ENCODE results near the gene MXI1. TPM values are rescaled to one million over a fixed set of nuclear protein-coding genes. Genes with fewer than 3 reads are reported as not detected.

MXI1 gene
- total RNA-seq, 1 donor from 2014 or later = 31.5 TPM

DNA sequence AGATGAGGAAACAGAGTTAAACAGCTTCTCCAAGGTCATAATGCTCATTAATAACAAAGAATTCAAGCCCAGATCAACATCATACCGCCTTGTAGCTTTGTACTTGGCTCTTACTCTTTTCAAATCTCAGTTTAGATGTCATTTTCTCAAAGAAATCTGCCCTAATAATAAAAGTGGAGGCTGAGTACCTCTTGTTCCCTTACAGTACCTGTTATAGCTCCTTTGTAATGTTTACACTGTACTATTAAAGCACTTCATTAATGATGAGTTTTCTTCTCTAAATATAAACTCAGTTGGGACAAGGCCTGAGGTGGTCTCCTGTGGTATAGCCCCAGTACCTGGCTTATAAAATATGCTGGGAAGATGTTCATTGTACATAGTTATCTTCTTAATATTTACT lies 89.6 kb downstream of the MXI1 start:
- no peak overlapping the region for H3K27ac Mint-ChIP-seq (ENCODE audit: unreplicated experiment)
- FAIRE-seq (peak; percentile 37), DNase-seq (ENCODE audit: low read depth) (no peak)
- no peak overlapping the region for H3K27ac ChIP-seq (ENCODE audit: low read depth, low read length)
- H3K4me3 ChIP-seq (ENCODE audit: insufficient read depth, low read depth, low read length) = no peak overlapping the region
- no peak overlapping the region for H3K4me2 ChIP-seq (ENCODE audit: low read length)
- peaks cover 20% of the 10 kb centered on the region for H3K4me1 Mint-ChIP-seq (ENCODE audit: low read depth, unreplicated experiment)
- H3K27me3 Mint-ChIP-seq (ENCODE audit: low read depth, unreplicated experiment) = no peaks in the 10 kb centered on the region
- peaks cover 42% of the 10 kb centered on the region for H3K79me2 ChIP-seq (ENCODE audit: insufficient read depth, low read length)
- peaks cover 41% of the 10 kb centered on the region for H4K20me1 ChIP-seq (ENCODE audit: insufficient read depth, low read length)
- no peaks in the 10 kb centered on the region for H3K9me3 Mint-ChIP-seq (ENCODE audit: unreplicated experiment)
- no peaks in the 10 kb centered on the region for H3K27me3 ChIP-seq (ENCODE audit: insufficient read depth, low read length)
- peaks cover 11% of the 10 kb centered on the region for H3K36me3 Mint-ChIP-seq (ENCODE audit: low read depth, unreplicated experiment)
- H3K9me3 ChIP-seq (ENCODE audit: insufficient read depth, low read depth, low read length) = no peaks in the 10 kb centered on the region
- H3K4me3 Mint-ChIP-seq (ENCODE audit: unreplicated experiment) = no peak overlapping the region
- no peaks in the 10 kb centered on the region for H3K4me1 ChIP-seq (ENCODE audit: insufficient read depth, low read length)
- H3K36me3 ChIP-seq (ENCODE audit: insufficient read depth, low read length) = peaks cover 84% of the 10 kb centered on the region
- H3K9ac ChIP-seq (ENCODE audit: low read length) = no peak overlapping the region
- TF ChIP-seq, protein P1, sequence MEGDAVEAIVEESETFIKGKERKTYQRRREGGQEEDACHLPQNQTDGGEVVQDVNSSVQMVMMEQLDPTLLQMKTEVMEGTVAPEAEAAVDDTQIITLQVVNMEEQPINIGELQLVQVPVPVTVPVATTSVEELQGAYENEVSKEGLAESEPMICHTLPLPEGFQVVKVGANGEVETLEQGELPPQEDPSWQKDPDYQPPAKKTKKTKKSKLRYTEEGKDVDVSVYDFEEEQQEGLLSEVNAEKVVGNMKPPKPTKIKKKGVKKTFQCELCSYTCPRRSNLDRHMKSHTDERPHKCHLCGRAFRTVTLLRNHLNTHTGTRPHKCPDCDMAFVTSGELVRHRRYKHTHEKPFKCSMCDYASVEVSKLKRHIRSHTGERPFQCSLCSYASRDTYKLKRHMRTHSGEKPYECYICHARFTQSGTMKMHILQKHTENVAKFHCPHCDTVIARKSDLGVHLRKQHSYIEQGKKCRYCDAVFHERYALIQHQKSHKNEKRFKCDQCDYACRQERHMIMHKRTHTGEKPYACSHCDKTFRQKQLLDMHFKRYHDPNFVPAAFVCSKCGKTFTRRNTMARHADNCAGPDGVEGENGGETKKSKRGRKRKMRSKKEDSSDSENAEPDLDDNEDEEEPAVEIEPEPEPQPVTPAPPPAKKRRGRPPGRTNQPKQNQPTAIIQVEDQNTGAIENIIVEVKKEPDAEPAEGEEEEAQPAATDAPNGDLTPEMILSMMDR (IDR thresholded peaks at IDR 0.05; ENCODE audit: insufficient read depth, low read depth, low read length) = no peak
- no peak for TF ChIP-seq EZH2 (IDR thresholded peaks at IDR 0.05; ENCODE audit: insufficient read depth, low read length)
- H2AFZ ChIP-seq (ENCODE audit: low read depth, low read length) = no peak overlapping the region

DNA sequence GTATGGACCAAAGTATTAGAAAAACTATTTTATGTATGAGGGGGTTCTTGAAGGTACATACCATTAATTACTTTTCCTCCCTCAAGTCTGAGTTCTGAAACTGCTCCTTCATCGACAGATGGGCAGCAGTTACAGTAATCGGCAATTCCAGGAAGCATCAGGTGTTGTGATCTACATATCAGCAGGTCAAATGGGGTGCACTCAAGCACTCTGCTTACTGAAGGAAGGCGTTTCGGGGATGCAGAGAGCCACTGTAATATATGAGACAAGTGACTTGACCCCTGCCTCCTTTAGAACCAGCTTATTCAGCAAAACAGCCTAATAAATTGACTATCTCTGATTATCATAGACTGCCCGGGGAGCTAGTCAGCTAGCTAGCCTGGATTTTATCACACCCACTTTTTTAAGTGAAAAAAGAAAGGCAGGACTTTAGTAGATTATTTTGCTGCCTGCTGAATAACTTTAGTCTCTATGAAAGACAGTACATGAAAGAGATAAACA lies 93.1 kb downstream of the MXI1 start:
- Histone ChIP-seq H3K27me3 (ENCODE audit: insufficient read depth, low read length) (no peaks in the 10 kb centered on the region), H4K20me1 (ENCODE audit: insufficient read depth, low read length) (peaks cover 58% of the 10 kb centered on the region), H3K9ac (ENCODE audit: low read length) (no peak overlapping the region), H3K79me2 (ENCODE audit: insufficient read depth, low read length) (peaks cover 71% of the 10 kb centered on the region), H3K27ac (ENCODE audit: low read depth, low read length) (no peak overlapping the region), H3K4me2 (ENCODE audit: low read length) (no peak overlapping the region), H3K4me3 (ENCODE audit: insufficient read depth, low read depth, low read length) (no peak overlapping the region), H2AFZ (ENCODE audit: low read depth, low read length) (no peak overlapping the region), H3K36me3 (ENCODE audit: insufficient read depth, low read length) (peaks cover 64% of the 10 kb centered on the region), H3K9me3 (ENCODE audit: insufficient read depth, low read depth, low read length) (no peaks in the 10 kb centered on the region), H3K4me1 (ENCODE audit: insufficient read depth, low read length) (peaks cover 3% of the 10 kb centered on the region)
- FAIRE-seq (no peak), DNase-seq (ENCODE audit: low read depth) (no peak)
- Mint-ChIP-seq H3K36me3 (ENCODE audit: low read depth, unreplicated experiment) (peaks cover 9% of the 10 kb centered on the region), H3K4me1 (ENCODE audit: low read depth, unreplicated experiment) (peaks cover 33% of the 10 kb centered on the region), H3K27ac (ENCODE audit: unreplicated experiment) (no peak overlapping the region), H3K27me3 (ENCODE audit: low read depth, unreplicated experiment) (no peaks in the 10 kb centered on the region), H3K9me3 (ENCODE audit: unreplicated experiment) (no peaks in the 10 kb centered on the region), H3K4me3 (ENCODE audit: unreplicated experiment) (peak overlapping the region; percentile 71)
- no peak for TF ChIP-seq EZH2 (IDR thresholded peaks at IDR 0.05; ENCODE audit: insufficient read depth, low read length)
- TF ChIP-seq, protein P1 (IDR thresholded peaks at IDR 0.05; ENCODE audit: insufficient read depth, low read depth, low read length) = no peak

DNA sequence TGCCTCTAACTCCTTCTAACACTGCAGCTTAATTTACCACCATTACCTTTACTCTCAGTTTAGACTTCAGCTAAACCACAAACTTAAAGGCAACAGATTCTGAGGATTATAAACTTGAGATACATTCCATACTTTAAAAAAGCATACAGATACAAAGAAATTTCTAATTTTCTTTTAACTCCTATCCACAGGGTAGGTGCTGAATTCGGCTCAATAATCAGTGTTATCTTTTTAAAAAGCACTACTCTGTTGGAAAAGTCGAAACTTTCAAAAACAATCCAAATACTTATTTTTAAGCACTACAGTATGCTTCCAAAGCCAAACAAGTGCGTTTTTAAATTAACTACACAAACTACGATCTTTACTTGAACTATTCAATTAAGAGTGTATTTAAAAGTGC lies 96.3 kb downstream of the MXI1 start:
- H3K27ac ChIP-seq (ENCODE audit: low read depth, low read length) = peak overlapping the region; percentile 88
- H3K4me3 ChIP-seq (ENCODE audit: insufficient read depth, low read depth, low read length) = peak overlapping the region; percentile 92
- FAIRE-seq (no peak), DNase-seq (ENCODE audit: low read depth) (no peak)
- TF ChIP-seq EZH2 (IDR thresholded peaks at IDR 0.05; ENCODE audit: insufficient read depth, low read length) = no peak
- TF ChIP-seq, protein P1 (IDR thresholded peaks at IDR 0.05; ENCODE audit: insufficient read depth, low read depth, low read length) = no peak
- H3K9ac ChIP-seq (ENCODE audit: low read length) = peak overlapping the region; percentile 97
- Mint-ChIP-seq H3K27me3 (ENCODE audit: low read depth, unreplicated experiment) (no peaks in the 10 kb centered on the region), H3K9me3 (ENCODE audit: unreplicated experiment) (no peaks in the 10 kb centered on the region), H3K4me1 (ENCODE audit: low read depth, unreplicated experiment) (peaks cover 33% of the 10 kb centered on the region), H3K4me3 (ENCODE audit: unreplicated experiment) (peak overlapping the region; percentile 97), H3K27ac (ENCODE audit: unreplicated experiment) (peak overlapping the region; percentile 97), H3K36me3 (ENCODE audit: low read depth, unreplicated experiment) (peaks cover 4% of the 10 kb centered on the region)
- H3K4me1 ChIP-seq (ENCODE audit: insufficient read depth, low read length) = peaks cover 7% of the 10 kb centered on the region
- peak overlapping the region; percentile 85 for H3K4me2 ChIP-seq (ENCODE audit: low read length)
- peaks cover 50% of the 10 kb centered on the region for H4K20me1 ChIP-seq (ENCODE audit: insufficient read depth, low read length)
- H3K9me3 ChIP-seq (ENCODE audit: insufficient read depth, low read depth, low read length) = no peaks in the 10 kb centered on the region
- H2AFZ ChIP-seq (ENCODE audit: low read depth, low read length) = no peak overlapping the region
- peaks cover 42% of the 10 kb centered on the region for H3K36me3 ChIP-seq (ENCODE audit: insufficient read depth, low read length)
- no peaks in the 10 kb centered on the region for H3K27me3 ChIP-seq (ENCODE audit: insufficient read depth, low read length)
- peaks cover 61% of the 10 kb centered on the region for H3K79me2 ChIP-seq (ENCODE audit: insufficient read depth, low read length)
